HG02610 (cell line): ENCODE data around the gene WFDC9.
"Not testable (repeated sequence)": the region's sequence is repeated elsewhere in the genome, so short reads cannot be mapped to it uniquely, and the experiment has no call there.

ENCODE experiments used
- ATAC-seq: cut with Tn5 transposase; IDR thresholded peaks from one replicate; pipeline ENCODE4 v1.9.1; 2021; ENCODE audit warnings: mild to moderate bottlenecking, moderate library complexity; ENCODE audit not compliant: unreplicated experiment

The WFDC9 gene

DNA sequence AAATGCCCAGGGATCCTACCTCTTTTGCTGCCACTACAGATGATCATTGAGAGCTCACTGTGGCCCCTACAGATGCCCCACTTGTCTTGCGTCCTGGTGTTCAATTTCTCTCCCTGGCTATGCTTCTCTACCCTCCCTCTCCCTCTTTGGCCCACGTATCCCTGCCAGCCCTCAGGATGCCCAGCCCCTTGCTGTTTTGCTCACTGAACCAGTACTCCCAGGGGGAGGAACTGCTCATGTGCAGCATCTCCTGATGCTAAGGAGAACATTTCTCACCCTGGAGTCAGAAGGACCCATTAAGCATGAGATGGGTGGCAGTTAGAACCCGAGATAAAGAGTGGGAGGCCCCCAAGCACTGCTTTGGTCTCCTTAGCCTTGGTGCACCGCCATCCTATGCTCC is at the start of gene WFDC9:
Gene WFDC9 (minus strand): TSS at position 101 of the 400 bp plus-strand sequence. CDS start 21,103 bp downstream, outside the sequence.
- ATAC-seq: no peak

DNA sequence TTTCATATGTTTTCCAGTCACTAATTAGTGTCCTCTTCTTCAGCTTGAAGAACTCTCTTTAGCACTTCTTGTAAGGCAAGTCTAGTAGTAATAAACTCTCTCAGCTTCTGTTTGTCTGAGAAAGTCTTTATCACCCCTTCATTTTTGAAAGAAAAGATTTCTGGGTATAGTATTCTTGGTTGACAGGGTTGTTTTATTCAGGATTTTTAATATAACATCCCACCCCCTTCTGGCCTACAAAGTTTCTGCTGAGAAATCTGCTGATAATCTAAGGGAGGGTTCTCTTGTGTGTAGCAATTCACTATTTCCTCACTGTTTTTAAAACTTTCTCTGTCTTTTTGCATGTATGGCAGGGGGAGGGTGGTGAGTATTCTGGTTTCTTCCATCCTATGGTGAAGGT is 48.6 kb upstream of the WFDC9 start:
- ATAC-seq: no peak

DNA sequence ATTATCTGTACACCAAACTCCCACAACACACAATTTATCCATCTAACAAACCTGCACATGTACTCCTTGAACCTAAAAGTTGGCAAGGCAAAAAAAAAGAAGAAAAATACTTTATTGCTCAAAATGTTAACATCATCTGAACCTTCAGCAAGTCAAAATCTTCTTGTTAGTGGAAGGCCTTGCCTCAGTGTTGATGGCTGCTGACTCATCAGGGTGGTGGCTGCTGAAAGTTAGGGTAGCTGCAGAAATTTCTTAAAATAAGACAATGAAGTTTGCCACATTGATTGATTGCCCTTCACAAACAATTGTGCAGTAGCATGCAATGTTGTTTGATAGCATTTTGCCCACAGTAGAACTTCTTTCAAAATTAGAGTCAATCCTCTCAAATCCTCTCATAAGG is 41.7 kb upstream of the WFDC9 start:
- ATAC-seq: no peak

DNA sequence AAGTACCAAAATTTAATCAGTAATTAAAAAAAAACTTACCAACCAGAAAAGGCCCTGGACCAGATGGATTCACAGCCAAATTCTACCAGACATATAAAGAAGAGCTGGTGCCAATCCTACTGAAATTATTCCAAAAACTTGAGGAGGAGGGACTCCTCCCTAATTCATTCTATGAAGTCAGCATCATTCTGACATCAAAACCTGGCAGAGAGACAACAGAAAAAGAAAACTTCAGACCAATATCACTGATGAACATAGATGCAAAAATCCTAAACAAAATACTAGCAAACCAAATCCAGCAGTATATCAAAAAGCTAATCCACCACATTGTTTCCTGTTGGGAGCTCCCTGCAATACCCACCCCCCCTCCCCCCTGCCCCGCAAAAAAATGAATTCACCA is 39.1 kb upstream of the WFDC9 start, which contains the start of gene WFDC11:
Gene WFDC11 (minus strand): TSS at position 101 of the 400 bp plus-strand sequence. CDS start 19,639 bp downstream, outside the sequence.
- ATAC-seq: no peak

DNA sequence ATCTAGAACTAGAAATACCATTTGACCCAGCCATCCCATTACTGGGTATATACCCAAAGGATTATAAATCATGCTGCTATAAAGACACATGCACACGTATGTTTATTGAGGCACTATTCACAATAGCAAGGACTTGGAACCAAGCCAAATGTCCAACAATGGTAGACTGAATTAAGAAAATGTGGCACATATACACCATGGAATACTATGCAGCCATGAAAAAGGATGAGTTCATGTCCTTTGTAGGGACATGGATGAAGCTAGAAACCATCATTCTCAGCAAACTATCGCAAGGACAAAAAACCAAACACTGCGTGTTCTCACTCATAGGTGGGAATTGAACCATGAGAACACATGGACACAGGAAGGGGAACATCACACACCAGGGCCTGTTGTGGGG is 26.0 kb upstream of the WFDC9 start:
- ATAC-seq: not testable (repeated sequence)

DNA sequence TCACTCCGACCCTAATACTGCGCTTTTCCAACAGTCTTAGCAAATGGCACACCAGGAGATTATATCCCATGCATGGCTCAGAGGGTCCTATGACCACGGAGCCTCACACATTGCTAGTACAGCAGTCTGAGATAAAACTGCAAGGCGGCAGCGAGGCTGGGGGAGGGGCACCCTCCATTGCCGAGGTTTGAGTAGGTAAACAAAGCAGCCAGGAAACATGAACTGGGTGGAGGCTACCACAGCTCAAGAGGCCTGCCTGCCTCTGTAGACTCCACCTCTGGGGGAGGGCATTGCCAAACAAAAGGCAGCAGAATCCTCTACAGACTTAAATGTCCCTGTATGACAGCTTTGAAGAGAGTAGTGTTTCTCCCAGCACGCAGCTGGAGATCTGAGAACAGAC is 20.6 kb upstream of the WFDC9 start:
- not testable (repeated sequence) for ATAC-seq

DNA sequence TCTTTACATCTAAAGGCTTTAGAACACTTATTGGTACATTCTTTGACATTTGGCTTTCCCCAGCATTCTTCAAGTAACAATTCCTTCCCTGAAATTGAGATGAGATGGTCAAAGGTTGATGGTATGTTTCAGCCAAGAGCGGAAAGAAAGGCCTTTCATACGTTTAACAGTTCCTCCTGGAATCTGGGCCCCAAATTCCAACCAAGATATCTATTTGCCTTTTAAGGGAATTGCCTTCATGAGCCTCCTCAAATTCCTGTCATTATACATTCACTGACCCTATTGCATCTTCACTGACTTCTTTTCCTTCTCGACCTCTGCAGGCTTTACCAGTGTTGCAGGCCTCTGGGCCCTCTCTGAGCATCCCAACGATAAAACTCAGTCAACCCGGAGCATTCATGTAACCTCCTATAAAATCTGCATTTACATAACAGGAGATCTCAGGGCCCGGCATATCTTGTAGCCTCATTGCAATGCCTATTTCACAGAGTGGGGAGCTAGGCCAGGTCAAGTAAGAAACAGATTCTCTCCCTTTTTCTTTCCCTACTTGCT is 18.3 kb upstream of the WFDC9 start:
- no peak for ATAC-seq

DNA sequence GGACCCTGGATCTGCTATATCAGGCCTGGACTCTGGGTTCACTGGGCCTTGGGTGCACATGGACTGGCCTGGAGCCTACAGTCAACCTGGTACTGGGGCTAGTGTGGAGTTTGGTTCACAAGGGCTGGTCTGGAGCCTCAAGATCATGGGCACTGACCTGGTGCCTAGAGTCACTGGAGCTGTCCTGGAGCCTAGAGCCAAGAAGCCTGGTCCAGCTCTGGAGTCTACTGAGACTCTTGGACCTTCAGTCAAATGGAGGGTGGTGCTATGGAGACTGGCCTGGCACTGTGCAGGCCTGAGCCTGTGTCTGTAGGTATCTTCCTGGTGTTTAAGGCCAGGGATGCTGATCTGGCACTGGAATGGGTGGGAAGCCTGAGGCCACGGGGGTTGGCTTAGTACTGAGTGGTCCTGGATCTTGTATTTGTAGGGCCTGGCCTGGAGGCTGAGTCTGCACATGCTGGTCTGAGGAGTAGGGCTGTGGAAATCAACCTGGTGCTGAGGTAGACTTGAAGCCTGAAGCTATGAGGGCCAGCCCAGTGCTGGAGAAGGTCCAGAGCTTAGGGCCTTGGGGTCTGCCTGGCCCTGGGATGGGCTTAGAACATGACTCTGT is 16.5 kb upstream of the WFDC9 start:
- ATAC-seq: no peak

DNA sequence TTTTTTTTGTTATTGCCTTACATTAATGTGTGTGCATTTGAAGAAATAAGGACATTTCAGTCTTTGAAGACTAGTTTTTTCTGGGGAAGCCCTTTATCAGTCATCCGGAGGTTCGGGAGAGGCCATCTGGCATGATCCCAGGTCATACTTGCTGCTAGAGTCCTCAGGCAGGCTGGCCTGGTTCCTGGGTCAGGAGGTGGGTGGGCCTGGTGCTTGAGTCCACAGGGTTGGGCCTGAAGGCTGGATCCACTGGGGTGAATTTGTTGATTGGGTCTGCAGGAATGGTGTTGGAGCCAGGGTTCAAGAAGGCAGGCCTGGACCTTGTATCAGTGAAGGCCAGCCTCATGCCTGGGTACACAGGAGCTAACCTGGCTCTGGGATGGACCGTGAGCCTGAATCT is 15.8 kb upstream of the WFDC9 start:
- ATAC-seq: no peak

DNA sequence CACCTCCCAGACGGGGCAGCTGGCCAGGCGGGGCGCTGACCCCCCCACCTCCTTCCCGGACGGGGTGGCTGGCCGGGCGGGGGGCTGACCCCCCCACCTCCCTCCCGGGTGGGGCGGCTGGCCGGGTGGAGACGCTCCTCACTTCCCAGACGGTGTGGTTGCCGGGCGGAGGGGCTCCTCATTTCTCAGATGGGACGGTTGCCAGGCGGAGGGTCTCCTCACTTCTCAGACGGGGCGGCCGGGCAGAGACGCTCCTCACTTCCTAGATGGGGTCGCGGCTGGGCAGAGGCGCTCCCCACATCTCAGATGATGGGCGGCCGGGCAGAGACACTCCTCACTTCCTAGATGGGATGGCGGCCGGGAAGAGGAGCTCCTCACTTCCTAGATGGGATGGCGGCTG is 14.8 kb upstream of the WFDC9 start:
- not testable (repeated sequence) for ATAC-seq

DNA sequence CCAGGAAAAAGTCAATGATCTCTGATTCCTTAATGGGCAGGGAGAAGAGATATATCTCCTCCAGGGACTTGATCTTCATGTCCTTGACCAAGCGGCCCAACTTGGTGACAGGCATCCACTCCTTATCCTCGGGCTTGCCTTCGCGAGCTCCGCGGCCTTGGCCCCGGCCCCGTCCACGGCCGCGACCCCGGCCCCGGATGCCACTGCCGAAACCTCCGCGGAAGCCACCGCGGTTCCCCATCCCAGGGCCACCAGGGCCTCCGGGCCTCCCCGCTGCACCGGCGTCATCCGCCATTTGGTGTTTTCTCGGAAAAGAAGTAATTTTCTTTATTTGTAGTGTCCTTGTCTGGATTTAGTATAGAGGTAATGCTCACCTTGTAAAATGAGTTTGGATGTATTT is 10.0 kb upstream of the WFDC9 start:
- ATAC-seq: not testable (repeated sequence)

DNA sequence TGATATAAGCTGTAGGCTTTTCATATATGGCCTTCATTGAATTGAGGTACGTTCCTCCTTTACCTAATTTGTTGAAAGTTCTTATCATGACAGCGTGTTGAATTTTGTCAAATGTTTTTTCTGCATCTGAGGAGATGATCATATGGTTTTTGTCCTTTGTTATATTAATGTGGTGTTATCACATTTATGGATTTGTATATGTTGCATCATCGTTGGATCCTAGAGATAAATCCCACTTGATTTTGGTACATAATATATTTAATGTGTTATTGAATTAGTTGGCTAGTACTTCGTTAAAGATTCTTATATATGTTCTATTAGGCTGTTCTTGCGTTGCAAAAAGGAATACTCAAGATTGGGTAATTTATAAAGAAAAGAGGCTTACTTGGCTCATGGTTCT is 8.6 kb upstream of the WFDC9 start:
- no peak for ATAC-seq

DNA sequence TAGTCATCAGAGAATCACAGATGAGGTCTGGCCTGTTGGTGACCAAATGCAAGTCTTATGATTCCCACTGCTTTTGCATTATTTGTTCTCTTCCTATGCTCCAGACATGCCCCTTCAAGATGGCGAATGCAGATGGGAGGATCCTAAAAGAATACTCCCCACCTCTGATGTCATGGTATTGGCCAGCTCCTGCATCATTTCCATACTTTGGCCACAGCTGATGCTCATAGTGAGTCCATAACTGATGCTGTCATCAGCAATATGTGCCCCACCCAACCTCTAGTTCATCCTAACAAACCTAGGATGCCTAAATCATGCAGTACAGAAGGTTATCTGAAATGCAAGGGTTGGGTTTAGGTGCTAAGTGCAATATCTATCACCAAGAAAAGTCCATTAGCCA is 5.4 kb upstream of the WFDC9 start:
- no peak for ATAC-seq

DNA sequence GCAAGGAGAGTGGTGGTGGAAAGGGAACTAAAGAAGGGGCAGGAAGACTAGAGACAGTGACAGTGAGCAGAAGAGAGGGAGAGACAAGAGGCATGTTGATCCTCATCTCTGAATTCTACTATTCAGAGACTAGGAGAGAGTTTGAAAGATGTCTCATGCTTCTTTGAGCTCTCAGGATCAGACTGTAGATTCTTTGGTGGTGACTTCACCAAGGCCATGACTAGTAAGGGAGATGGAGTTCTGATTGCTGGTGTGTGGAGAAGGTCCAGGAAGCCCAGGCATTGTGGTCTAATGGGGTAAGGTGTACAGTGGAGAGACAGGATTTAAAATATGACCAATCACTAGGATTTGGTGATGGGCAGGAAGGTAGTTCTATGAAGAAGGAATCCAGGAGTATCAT is 713 bp downstream of the WFDC9 start:
- no peak for ATAC-seq

DNA sequence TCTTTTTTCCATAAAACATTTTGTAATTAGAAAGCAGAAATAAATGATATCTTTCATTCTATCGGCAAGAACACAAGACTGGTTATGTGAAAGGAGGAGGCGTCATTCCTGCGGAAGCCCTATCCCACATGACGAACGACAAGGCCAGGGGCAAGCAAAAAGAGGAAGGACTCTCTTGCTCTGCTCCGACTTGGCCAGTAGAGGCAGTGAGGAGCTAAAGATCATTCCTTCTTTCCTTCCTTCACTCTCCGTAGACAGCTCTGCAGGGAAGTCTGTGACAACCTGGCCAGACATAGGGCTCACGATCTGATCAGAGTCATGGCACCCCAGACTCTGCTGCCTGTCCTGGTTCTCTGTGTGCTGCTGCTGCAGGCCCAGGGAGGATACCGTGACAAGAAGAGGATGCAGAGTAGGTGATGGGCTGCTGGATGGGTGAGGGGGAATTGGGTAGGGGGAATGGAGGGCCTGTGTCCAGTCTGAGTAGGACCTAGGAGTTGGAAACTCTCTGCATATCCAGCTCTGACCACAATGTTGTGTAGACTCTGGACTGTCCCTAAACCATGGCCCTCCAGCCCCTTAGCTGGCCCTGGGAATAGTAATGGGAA is 1.5 kb downstream of the WFDC9 start, which contains the start of gene WFDC10A:
Gene WFDC10A (plus strand): TSS at position 244 of the 605 bp plus-strand sequence. CDS start 75 bp downstream, at position 319.
- ATAC-seq: peak; percentile 59

DNA sequence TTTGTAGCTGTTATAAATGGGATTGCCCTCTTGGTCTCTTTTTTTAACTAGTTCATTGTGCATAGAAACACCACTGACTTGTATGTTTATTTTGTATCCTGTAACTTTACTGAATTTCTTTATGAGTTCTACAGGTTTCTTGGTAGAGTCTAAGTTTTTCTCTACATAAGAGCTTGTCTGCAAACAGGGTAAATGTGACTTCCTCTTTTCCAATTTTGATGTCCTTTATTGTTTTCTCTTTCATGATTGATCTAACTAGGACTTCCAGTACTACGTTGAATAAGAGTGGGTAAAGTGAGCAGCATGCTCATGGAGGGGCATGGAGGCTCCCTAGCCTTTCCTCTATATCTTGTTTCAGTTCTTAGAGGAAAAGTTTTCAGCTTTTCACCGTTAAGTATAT is 4.5 kb downstream of the WFDC9 start:
- ATAC-seq: no peak

DNA sequence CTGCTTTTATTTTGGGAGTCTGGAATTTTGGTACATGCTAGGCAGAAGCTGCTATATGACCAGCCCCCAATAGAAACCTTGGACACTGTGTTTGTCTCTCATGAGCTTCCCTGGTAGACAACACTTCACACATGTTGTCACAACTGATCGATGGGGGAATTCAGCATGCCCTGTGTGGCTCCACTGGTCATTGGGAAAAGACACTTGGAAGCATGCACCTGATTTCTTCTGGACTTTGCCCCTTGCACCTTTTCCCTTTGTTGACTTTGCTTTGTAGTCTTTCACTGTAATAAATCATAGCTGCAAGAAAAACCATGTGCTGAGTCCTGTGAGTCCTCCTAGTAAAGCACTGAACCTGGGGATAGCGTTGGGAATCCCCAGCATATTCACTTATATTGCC is 9.5 kb downstream of the WFDC9 start:
- ATAC-seq: no peak

DNA sequence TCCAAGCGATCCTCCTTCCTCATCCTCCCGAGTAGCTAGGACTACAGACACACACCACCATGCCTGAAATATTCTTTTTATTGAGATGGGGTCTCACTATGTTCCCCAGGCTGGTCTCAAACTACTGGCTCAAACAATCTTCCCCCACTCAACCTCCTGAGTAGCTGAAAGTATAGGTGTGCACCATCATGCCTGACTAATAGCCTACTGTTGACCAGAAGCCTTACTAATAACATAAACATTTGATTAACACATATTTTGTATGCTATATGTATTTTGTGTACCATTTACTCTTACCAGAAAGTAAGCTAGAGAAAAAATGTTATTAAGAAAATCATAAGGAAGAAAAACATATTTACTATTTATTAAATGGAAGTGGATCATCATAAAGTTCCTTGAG is 13.5 kb downstream of the WFDC9 start:
- no peak for ATAC-seq

DNA sequence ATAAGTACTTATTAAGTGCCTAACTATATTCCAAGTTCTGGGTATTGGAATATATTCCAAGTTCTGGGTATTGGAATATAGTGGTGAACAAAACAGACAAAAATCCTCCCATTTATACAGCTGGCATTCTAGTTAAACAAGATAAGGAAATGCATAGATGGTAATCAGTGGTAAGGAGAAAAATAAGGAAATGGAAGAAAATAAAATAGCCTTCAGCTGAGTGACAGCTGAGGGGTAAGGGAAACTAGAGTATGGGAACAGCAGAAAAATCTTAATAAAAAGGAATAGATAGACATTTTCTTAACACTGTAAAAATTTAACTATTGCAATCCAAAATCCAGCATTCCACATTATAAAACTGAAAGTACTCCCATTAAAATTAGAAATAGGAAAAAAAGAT is 18.8 kb downstream of the WFDC9 start:
- ATAC-seq: no peak

DNA sequence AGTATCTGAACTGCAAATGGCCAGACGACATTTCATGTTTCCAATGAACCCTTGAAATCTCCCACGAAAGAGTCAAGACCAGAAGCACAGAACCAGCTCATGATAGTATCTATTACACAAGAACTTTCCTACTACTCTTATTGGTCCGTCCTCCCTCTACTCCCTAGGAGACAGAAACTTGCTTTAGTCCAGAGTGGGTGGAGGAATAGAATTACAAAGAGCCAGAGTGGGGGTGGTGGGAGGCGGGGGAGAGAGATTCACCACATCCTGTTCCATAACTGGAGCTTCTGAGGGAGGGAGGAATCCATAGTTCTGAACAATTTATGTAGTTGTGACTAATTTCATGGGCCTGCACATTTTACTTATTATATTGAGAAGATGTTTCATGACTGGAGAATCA is 20.0 kb downstream of the WFDC9 start:
- ATAC-seq: no peak

DNA sequence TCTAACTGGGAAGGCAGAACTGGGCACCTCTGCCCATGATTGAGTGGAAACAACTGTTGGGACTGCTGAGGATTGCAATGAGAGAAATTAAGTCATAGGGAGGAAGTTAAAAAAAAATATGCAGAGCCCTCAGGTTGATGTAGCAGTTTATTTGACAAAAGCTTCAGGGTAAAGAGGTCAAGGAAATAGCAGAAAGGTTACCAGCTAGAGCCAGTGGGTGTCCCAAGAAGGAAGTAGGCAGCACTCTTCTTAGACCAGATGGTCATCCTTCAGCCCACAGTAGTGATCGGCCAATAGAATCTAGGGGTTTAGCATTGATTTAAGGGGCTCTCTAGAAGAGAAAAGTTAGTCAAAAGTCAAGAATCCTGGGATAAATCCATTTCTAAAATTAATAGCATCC is 23.3 kb downstream of the WFDC9 start:
- no peak for ATAC-seq

DNA sequence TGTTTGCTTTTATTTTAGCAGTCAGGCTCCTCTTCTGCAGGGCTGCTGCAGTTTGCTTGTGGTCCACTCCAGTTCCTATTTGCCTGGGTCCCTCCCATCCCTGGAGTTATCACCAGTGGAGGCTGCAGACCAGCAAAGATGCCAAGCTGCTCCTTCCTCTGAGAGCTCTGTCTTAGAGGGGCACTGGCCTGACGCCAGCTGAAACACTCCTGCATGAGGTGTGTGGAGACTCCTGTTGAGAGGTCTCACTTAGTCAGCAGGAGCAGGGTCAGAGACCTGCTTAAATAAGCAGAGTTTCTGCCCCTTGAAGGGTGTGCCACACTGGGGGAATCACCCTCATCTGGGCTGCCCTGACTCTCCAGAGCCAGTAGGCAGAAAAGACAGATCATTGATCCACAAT is 35.8 kb downstream of the WFDC9 start:
- no peak for ATAC-seq
